Measurements from ENCODE around the gene PLXNB2.
A peak's percentile ranks its signal among the peaks of the same experiment; 100 is the strongest.

Gene PLXNB2

GRCh38 chr22:50225200-50225969, 82.1 kb downstream of the PLXNB2 start:
- ATAC-seq (ENCODE audit: low read depth), result no peak
- no peaks in the 10 kb centered on the region for H3K9me3 ChIP-seq (ENCODE audit: severe bottlenecking)
- no peak overlapping the region for H3K4me3 ChIP-seq (ENCODE audit: severe bottlenecking)
- H3K27me3 ChIP-seq (ENCODE audit: insufficient read depth, poor library complexity, severe bottlenecking), result no peaks in the 10 kb centered on the region
- no peaks in the 10 kb centered on the region for H3K4me1 ChIP-seq (ENCODE audit: insufficient read depth, poor library complexity, severe bottlenecking)
- DNase-seq (ENCODE audit: low spot score), result peak; percentile 49
- TF ChIP-seq CTCF (IDR thresholded peaks at IDR 0.05; ENCODE audit: poor library complexity, severe bottlenecking), result no peak
- H3K27ac ChIP-seq (ENCODE audit: poor library complexity, severe bottlenecking), result no peak overlapping the region
- peaks cover 37% of the 10 kb centered on the region for H3K36me3 ChIP-seq (ENCODE audit: low read depth)
